LNCAP (cell line): ENCODE data around the gene HOXB3.

Experiments
- CTCF ChIP-seq: fragments of 450-650 bp; IDR thresholded peaks from 2 replicates; pipeline ENCODE4 v1.5.1; 2017; ENCODE audit warnings: mild to moderate bottlenecking

Gene HOXB3

GRCh38 chr17:48596000-48596734 lies 6.1 kb upstream of the HOXB3 start:
- TF ChIP-seq CTCF = no peak

- TF ChIP-seq CTCF = no peak
Measured at GRCh38 chr17:48595278-48595999, 5.4 kb upstream of the HOXB3 start.

- TF ChIP-seq CTCF = no peak
Measured at GRCh38 chr17:48594538-48595277, 4.7 kb upstream of the HOXB3 start.

DNA sequence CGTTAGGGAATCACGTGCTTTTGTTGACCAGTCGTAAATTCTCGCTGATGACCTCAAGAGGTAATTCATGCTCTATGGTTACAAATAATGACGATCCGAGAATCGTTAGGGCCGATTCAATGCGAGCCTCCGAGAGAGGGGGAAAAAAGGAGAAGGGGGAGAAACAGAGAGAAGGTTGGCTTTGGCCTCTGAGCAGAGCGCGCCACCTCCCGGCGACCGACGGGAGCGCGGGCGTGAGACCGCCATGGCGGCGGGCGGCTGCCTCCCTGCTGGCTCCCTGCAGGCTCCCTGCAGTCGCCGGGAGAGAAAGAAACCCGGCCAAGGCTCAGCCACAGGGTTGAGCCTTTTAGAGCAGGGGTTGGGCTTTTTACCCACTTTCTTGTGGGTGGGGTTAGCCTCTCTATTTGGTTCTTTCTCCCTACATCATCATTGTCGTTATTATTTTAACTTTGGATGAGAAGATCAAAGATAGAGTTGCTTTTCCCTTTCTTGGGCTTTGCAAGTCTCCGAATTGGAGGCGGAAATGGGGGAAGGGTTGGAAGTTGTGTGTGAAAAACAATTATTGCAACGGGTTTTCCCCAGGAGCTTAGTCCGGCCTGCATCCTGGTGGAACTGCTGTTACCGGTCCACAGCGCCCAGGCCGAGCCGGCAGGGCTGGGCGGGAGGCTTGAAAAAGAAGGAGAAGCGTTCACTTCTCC lies 3.9 kb upstream of the HOXB3 start:
- TF ChIP-seq CTCF = peak; percentile 96

GRCh38 chr17:48593126-48593829 lies 3.2 kb upstream of the HOXB3 start, which contains the start of gene HOXB5:
HOXB5 (minus strand) TSS chr17:48593779; CDS start chr17:48593682, 97 bp downstream.
- no peak for TF ChIP-seq CTCF

GRCh38 chr17:48592577-48592976 lies 2.5 kb upstream of the HOXB3 start:
- no peak for TF ChIP-seq CTCF
